ENCODE measurements around the gene ELOVL2.
"Not testable (repeated sequence)": the region's sequence is repeated elsewhere in the genome, so short reads cannot be mapped to it uniquely, and the experiment has no call there.

ELOVL2 gene

GRCh38 chr6:10993896-10994295 lies 50.2 kb downstream of the ELOVL2 start:
- TF ChIP-seq CTCF (IDR thresholded peaks at IDR 0.05; ENCODE audit: insufficient read depth, low read depth, low read length, missing control alignments) = no peak
- H3K4me3 ChIP-seq (ENCODE audit: low read length) = no peak overlapping the region
- DNase-seq (ENCODE audit: low read depth) = no peak

GRCh38 chr6:10991115-10991514 lies 53.0 kb downstream of the ELOVL2 start:
- TF ChIP-seq CTCF (IDR thresholded peaks at IDR 0.05; ENCODE audit: insufficient read depth, low read depth, low read length, missing control alignments) = no peak
- DNase-seq (ENCODE audit: low read depth) = no peak

GRCh38 chr6:10989587-10989986 lies 54.5 kb downstream of the ELOVL2 start:
- DNase-seq (ENCODE audit: low read depth) = no peak
- no peak for TF ChIP-seq CTCF (IDR thresholded peaks at IDR 0.05; ENCODE audit: insufficient read depth, low read depth, low read length, missing control alignments)
- no peak overlapping the region for H3K4me3 ChIP-seq (ENCODE audit: low read length)

More at GRCh38 chr6:10991115-10991514, 53.0 kb downstream of the ELOVL2 start:
- H3K4me3 ChIP-seq (ENCODE audit: low read length) = no peak overlapping the region

DNA sequence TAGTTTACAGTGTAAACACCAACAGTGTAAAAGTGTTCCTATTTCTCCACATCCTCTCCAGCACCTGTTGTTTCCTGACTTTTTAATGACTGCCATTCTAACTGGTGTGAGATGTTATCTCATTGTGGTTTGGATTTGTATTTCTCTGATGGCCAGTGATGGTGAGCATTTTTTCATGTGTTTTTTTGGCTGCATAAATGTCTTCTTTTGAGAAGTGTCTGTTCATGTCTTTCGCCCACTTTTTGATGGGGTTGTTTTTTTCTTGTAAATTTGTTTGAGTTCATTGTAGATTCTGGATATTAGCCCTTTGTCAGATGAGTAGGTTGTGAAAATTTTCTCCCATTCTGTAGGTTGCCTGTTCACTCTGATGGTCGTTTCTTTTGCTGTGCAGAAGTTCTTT lies 59.1 kb downstream of the ELOVL2 start:
- not testable (repeated sequence) for H3K4me3 ChIP-seq (ENCODE audit: low read length); DNase-seq (ENCODE audit: low read depth)

GRCh38 chr6:10981409-10981808 lies 62.7 kb downstream of the ELOVL2 start:
- DNase-seq (ENCODE audit: low read depth) = no peak
- no peak overlapping the region for H3K4me3 ChIP-seq (ENCODE audit: low read length)
- TF ChIP-seq CTCF (IDR thresholded peaks at IDR 0.05; ENCODE audit: insufficient read depth, low read depth, low read length, missing control alignments) = no peak

DNA sequence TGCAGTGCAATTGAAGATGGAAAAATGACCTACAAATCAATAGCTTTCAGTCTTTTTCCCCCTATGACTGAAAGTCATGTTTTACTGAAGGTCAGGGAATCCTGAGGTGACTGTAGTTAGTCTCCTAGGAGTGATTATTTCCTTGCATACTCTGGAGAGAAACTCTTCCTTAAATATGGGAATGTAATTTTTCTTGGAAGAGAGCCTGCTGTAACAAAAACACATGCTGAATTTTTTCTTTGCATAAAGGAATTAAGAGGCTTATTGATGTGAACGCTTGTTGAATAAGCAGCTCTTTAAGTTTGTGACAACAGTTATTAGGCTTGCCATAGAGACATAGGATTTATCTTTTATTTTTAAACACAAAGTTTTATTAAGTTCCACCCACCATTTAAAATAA lies 64.5 kb downstream of the ELOVL2 start:
- DNase-seq (ENCODE audit: low read depth) = no peak
- H3K4me3 ChIP-seq (ENCODE audit: low read length) = no peak overlapping the region
- no peak for TF ChIP-seq CTCF (IDR thresholded peaks at IDR 0.05; ENCODE audit: insufficient read depth, low read depth, low read length, missing control alignments)

DNA sequence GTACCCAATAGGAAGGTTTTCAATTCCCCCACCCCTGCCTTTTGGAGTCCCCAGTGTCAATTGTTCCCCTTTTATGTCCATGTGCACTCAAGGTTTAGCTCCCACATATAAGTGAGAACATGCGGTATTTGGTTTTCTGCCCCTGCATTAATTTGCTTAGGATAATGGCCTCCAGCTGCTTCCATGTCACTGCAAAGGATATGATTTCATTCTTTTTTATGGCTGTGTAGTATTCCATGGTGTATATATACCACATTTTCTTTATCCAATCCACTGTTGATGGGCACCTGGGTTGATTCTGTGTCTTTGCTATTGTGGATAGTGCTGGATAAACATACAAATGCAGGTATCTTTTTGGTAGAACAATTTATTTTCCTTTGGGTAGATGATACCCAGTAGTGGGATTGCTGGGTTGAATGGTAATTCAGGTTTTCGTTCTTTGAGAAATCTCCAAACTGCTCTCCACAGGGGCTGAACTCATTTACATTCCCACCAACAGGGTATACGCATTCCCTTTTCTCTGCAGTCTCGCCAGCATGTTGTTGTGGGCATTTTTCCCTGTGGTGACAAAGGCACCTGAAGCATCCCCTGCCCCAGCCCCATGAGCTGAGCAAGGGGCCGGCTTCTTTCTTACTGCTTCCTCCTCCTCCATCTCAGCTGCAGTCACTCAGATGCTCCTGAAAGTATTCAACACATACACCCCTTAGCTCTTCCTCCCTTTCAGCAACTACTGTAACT lies 66.7 kb downstream of the ELOVL2 start:
- H3K4me3 ChIP-seq (ENCODE audit: low read length) = no peak overlapping the region
- no peak for TF ChIP-seq CTCF (IDR thresholded peaks at IDR 0.05; ENCODE audit: insufficient read depth, low read depth, low read length, missing control alignments)
- no peak for DNase-seq (ENCODE audit: low read depth)
